ENCODE results near the gene ACTL8.

- TF ChIP-seq SUZ12 (IDR thresholded peaks at IDR 0.05) (no peak), ZNF384 (IDR thresholded peaks at IDR 0.05) (no peak)
Measured at GRCh38 chr1:17765444-17766411, 10.6 kb downstream of the ACTL8 start.

Data from HEK293T (cell line).